Activated T-cell treated with anti-CD3 and anti-CD28 coated beads, Interleukin-2, amount 50 U/mL, for 1 hour (primary cell): ENCODE results near the gene ACACA.

Source experiments
- DNase-seq: peaks from one replicate; pipeline ENCODE4 v3.0.0-alpha.2; 2020

ACACA gene

GRCh38 chr17:37219876-37220606, 186.6 kb downstream of the ACACA start:
- DNase-seq: no peak

GRCh38 chr17:37218849-37219248, 187.8 kb downstream of the ACACA start:
- no peak for DNase-seq

- no peak for DNase-seq
These were observed 192.2 kb downstream of the ACACA start for GRCh38 chr17:37214416-37214815.

GRCh38 chr17:37213927-37214326, 192.7 kb downstream of the ACACA start:
- DNase-seq: no peak

- DNase-seq: no peak
These were observed 194.5 kb downstream of the ACACA start for GRCh38 chr17:37212179-37212578.

- DNase-seq: no peak
These were observed 195.5 kb downstream of the ACACA start for GRCh38 chr17:37211136-37211535.

GRCh38 chr17:37207103-37207502, 199.5 kb downstream of the ACACA start:
- DNase-seq: no peak

- DNase-seq: no peak
These were observed 200.3 kb downstream of the ACACA start for GRCh38 chr17:37206299-37206698.

- no peak for DNase-seq
These were observed 206.1 kb downstream of the ACACA start for GRCh38 chr17:37200497-37200896.

GRCh38 chr17:37197336-37197735, 209.3 kb downstream of the ACACA start:
- no peak for DNase-seq

GRCh38 chr17:37194208-37194607, 212.4 kb downstream of the ACACA start:
- no peak for DNase-seq

- no peak for DNase-seq
These were observed 215.4 kb downstream of the ACACA start for GRCh38 chr17:37191219-37191618.

- no peak for DNase-seq
These were observed 216.1 kb downstream of the ACACA start for GRCh38 chr17:37190493-37190892.

- DNase-seq: no peak
These were observed 218.5 kb downstream of the ACACA start for GRCh38 chr17:37188157-37188556.

GRCh38 chr17:37187262-37187661, 219.4 kb downstream of the ACACA start:
- no peak for DNase-seq

GRCh38 chr17:37182786-37183465, 223.7 kb downstream of the ACACA start:
- DNase-seq: no peak

- DNase-seq: no peak
These were observed 226.3 kb downstream of the ACACA start for GRCh38 chr17:37180376-37180775.

GRCh38 chr17:37179893-37180292, 226.7 kb downstream of the ACACA start:
- no peak for DNase-seq

- DNase-seq: no peak
These were observed 229.3 kb downstream of the ACACA start for GRCh38 chr17:37177254-37177870.

GRCh38 chr17:37176723-37177122, 229.9 kb downstream of the ACACA start:
- no peak for DNase-seq

GRCh38 chr17:37174205-37174604, 232.4 kb downstream of the ACACA start:
- DNase-seq: no peak

- no peak for DNase-seq
These were observed 235.7 kb downstream of the ACACA start for GRCh38 chr17:37170881-37171425.

- no peak for DNase-seq
These were observed 237.8 kb downstream of the ACACA start for GRCh38 chr17:37168731-37169353.
